Measurements from ENCODE around the gene SERTM2.
"Not testable (repeated sequence)": the region's sequence is repeated elsewhere in the genome, so short reads cannot be mapped to it uniquely, and the experiment has no call there.

SERTM2 gene

GRCh38 chrX:111511477-111511876, at the start of gene SERTM2:
Gene SERTM2 (plus strand): TSS chrX:111511645. CDS start chrX:111518858, 7,213 bp downstream.
- no peak for DNase-seq

GRCh38 chrX:111465669-111466068, 45.8 kb upstream of the SERTM2 start:
- no peak for DNase-seq

DNA sequence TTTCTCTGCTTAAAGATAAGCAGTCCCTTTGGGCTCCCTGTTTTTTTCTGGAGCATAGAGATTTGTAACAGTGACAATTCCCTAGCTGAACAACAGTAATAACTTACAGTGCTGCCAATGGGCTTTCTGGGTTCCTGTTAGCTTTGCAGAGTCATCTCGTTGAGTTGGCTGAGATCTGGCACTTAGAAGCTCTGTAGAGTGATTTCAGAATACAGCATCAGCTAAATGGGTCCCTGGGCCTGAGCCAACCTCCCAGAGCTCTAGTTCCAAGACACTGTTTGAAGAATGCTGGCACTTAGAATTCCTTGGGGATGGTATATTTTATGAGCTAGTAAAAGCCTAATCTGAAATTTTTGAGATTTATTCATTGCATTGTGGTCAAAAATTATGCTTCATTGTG, 43.5 kb upstream of the SERTM2 start:
- DNase-seq, result no peak

GRCh38 chrX:111470681-111471403, 40.6 kb upstream of the SERTM2 start:
- no peak for DNase-seq

- no peak for DNase-seq
These were observed 29.5 kb upstream of the SERTM2 start for GRCh38 chrX:111481896-111482295.

DNA sequence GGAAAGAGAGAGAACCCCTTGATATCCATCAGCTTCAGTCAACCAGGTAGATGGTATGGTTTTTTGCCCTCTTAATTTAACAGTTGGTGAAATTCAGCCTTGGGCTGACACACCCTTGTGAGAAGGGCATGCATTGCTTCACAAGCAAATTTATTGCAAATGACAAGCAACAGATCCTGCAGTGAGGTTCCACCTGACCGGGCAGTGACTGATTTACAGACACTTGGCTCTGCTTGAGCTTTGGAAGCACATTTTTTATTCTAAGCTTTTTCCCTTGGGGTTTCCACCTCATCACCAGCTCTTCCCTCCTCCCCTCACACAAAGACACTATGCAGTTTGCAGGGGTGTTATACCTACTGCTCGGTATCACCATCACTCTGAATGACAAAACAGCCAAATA, 28.3 kb upstream of the SERTM2 start:
- no peak for DNase-seq

GRCh38 chrX:111483881-111484280, 27.6 kb upstream of the SERTM2 start:
- DNase-seq, result no peak

DNA sequence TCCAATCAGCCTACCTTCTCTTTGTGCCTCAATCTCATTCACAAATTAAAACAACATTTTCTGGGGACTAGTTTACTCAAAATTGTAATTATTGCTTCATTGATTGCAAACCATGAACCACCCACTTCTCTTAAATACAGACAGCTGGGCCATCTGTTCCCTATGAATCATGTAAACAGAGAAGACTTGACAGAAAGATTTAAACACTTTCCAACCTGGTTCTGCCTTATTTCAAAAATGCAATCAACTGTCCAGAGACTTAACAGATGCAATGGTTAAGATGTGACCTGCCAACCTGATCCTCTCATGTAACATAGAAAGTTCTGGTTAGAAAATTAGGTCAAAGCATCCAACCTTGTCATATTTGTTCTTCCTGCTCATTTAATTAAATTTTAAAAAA, 20.8 kb upstream of the SERTM2 start:
- DNase-seq, result no peak

DNA sequence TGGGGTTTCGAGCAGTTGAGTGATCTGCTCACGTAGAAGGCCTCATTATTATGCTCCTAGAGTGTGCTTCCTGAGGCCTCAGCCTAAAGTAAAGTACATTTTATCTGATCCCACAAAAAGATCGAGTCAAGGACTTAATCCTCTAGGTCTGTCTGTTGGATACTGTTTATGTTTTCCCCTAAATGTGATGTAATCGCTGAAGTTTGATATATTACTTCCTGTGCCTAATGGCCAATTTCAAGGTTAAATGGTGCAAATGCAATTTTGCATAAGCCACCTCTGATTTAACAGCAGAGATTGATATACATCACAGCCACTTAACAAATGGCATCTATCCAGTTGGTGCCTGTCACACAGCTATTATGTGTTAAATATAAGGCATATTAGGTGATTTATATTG, 19.4 kb upstream of the SERTM2 start:
- DNase-seq, result no peak

DNA sequence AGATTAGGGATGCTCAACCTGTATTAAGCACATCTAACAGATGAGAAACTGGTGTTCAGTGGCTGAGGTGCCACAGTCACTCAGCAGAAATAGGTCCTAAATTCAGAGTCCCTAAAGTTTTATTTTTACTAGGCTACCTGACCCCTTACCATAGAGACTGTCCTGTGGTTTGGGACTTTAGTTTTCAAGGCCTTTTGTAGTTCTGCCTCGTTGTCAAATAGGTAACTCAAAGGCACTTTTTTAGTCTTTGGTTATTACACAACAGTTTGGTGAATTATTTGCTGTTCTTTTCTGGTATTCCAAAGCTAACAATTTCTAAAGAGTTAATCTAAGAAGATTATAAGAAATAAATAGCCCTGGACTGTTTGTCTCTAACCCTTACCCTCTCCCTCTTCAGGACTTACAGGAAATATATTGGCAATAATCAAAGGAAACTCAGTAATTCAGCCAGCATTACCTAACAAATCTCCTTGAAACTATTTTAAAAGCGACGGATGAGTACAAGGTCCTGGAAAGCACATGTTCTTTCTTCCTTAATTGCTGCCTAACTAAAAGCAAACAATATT, 12.8 kb upstream of the SERTM2 start:
- DNase-seq, result no peak

DNA sequence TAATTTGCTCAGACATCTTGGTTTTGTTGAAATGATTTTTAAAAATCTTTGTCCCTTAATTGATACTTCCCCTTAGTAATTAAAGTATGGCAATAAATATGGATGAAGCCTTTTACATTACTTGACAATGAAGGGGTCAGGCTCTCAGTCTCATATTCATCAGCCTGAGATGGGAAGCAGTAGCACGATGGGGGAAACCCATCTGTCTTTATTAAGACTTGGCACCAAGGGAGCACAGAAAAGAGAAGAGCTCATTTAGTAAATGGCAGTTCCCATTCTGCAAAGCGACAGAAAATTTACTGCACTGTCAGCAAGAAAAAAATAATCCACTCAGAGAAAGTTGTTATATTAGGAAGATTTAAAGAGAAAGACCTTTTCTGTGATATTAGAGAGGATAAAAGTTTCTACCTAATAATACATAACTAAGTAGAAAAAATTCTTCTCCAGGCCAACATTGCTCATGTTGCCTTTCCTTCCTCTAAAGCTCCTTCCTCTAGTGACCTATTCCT, 7.9 kb upstream of the SERTM2 start:
- no peak for DNase-seq

DNA sequence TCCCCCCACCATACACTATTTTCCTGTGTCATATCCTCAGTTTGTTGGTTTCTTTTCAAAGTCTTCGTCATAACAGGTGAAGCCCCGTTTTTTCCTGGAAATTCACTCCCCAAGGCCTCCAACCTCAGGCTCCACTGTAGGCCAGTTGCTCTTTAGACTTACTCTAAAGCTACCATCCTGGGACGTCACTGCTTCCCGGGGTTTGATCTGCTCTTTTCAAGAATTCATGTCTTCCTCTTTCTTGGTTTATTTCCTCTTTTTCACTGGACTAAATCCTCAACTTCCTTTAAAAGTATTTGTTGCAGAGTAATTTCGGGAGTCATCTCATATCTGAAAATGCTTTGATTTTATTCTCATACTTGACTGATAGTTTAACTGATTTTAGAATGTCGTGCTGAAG, 6.5 kb upstream of the SERTM2 start:
- DNase-seq, result no peak

DNA sequence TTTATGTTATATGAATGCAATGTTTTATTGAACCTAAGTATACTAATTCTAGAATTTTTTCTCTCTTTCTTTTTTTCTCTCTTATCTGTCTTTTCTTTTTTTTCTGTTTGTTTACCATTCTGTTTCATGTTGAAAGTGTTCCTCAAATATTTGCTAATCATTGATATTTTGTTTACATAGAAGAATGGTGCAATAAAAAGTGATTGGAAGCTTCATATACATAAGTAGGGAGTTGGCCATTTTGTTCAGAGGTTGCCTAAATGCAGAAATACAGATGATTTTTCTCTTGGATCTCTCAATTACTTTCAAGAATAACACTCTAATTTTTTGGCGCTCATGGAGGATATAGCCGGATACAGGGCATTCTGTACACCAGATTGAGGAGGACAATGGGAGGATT, 5.7 kb upstream of the SERTM2 start:
- no peak for DNase-seq

- DNase-seq, result no peak
These were observed 4.6 kb upstream of the SERTM2 start for GRCh38 chrX:111506826-111507225.

- DNase-seq, result no peak
These were observed 3.5 kb upstream of the SERTM2 start for GRCh38 chrX:111507933-111508332.

GRCh38 chrX:111515298-111515697, 3.9 kb downstream of the SERTM2 start:
- DNase-seq, result no peak

- no peak for DNase-seq
These were observed 7.2 kb downstream of the SERTM2 start for GRCh38 chrX:111518667-111519066.

- no peak for DNase-seq
These were observed 7.8 kb downstream of the SERTM2 start for GRCh38 chrX:111519215-111519614.

DNA sequence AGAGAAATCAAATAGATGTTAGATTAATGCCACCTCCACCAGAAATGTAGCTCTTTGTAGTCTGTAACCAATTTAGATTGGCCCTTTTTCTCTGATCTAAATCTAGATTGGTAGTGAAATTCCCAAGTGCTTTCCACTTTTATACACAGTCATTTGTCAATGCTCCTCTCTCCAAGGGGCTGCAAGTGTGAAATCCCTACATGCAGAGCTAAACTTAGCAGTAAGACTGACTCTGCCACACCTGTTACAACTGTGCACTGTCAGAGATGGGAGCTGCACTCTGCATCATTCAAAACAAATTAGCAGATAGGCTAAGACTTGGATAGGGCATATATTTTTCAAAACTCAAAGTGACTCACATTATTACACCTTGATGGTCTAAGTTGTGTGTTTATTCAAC, 9.1 kb downstream of the SERTM2 start:
- no peak for DNase-seq

- no peak for DNase-seq
These were observed 9.7 kb downstream of the SERTM2 start for GRCh38 chrX:111521169-111521568.

GRCh38 chrX:111543212-111543741, 31.8 kb downstream of the SERTM2 start:
- no peak for DNase-seq

GRCh38 chrX:111549235-111549634, 37.8 kb downstream of the SERTM2 start:
- DNase-seq, result not testable (repeated sequence)

- DNase-seq, result no peak
These were observed 44.0 kb downstream of the SERTM2 start for GRCh38 chrX:111555406-111555958.

GRCh38 chrX:111560801-111561200, 49.4 kb downstream of the SERTM2 start:
- no peak for DNase-seq

Measured in SW 1271 (cell line).